Loucy (cell line): ENCODE results near the gene HTR1E.

Source experiments
- H2AFZ ChIP-seq: fragments of 200-600 bp; sonication (generic); 2 replicates; pipeline ENCODE4 v1.6.0; 2016; ENCODE audit warnings: antibody characterized with exemption, mild to moderate bottlenecking, low read length, moderate library complexity
- H3F3A ChIP-seq: fragments of 200-600 bp; 2 replicates; pipeline ENCODE4 v1.6.0; 2016; ENCODE audit warnings: antibody characterized with exemption, low read depth, mild to moderate bottlenecking
- H3K27me3 ChIP-seq: fragments of 200-600 bp; sonication (generic); 2 replicates; pipeline ENCODE4 v1.6.1; 2014; ENCODE audit warnings: low read length, mild to moderate bottlenecking; ENCODE audit not compliant: insufficient read depth, poor library complexity, severe bottlenecking
- H3K36me3 ChIP-seq: fragments of 200-600 bp; sonication (generic); 2 replicates; pipeline ENCODE4 v1.6.1; 2016; ENCODE audit warnings: low read length; ENCODE audit not compliant: insufficient read depth
- H3K4me1 ChIP-seq: fragments of 200-600 bp; sonication (generic); 2 replicates; pipeline ENCODE4 v1.5.1; 2014; ENCODE audit warnings: low read length, mild to moderate bottlenecking; ENCODE audit not compliant: insufficient read depth, poor library complexity, severe bottlenecking
- H3K4me2 ChIP-seq: fragments of 200-600 bp; sonication (generic); 2 replicates; pipeline ENCODE4 v1.6.0; 2014; ENCODE audit warnings: antibody characterized with exemption, low read length, low read depth, mild to moderate bottlenecking; ENCODE audit not compliant: poor library complexity, severe bottlenecking
- H3K4me3 ChIP-seq: fragments of 200-600 bp; sonication (generic); 2 replicates; pipeline ENCODE4 v1.5.1; 2014; ENCODE audit warnings: low read length, mild to moderate bottlenecking, mixed read lengths; ENCODE audit not compliant: poor library complexity, severe bottlenecking
- H3K79me2 ChIP-seq: fragments of 200-600 bp; sonication (generic); 2 replicates; pipeline ENCODE4 v1.6.1; 2014; ENCODE audit warnings: low read length; ENCODE audit not compliant: insufficient read depth
- H3K9ac ChIP-seq: fragments of 200-600 bp; sonication (generic); 2 replicates; pipeline ENCODE4 v1.6.0; 2014; ENCODE audit warnings: mild to moderate bottlenecking, low read depth, low read length, moderate library complexity; ENCODE audit not compliant: poor library complexity, severe bottlenecking
- H3K9me2 ChIP-seq: fragments of 200-600 bp; sonication (generic); replicated peaks from 2 replicates; pipeline ENCODE4 v1.6.1; 2016; ENCODE audit warnings: low read depth, low read length, mixed read lengths
- H3K9me3 ChIP-seq: fragments of 200-600 bp; sonication (generic); 2 replicates; pipeline ENCODE4 v1.6.1; 2014; ENCODE audit warnings: mild to moderate bottlenecking, antibody characterized with exemption, low read length, low read depth; ENCODE audit not compliant: insufficient read depth
- H4K20me1 ChIP-seq: fragments of 200-600 bp; sonication (generic); 2 replicates; pipeline ENCODE4 v1.6.0; 2014; ENCODE audit warnings: antibody characterized with exemption, low read length, mild to moderate bottlenecking; ENCODE audit not compliant: insufficient read depth, poor library complexity, severe bottlenecking
- CTCF ChIP-seq: fragments of 200-600 bp; sonication (generic); conservative IDR thresholded peaks from 2 replicates; pipeline ENCODE4 v1.5.1; 2014; ENCODE audit warnings: mild to moderate bottlenecking, antibody characterized with exemption, low read length
- EZH2phosphoT487 ChIP-seq: fragments of 200-600 bp; IDR thresholded peaks from 2 replicates; pipeline ENCODE4 v1.6.1; 2018; ENCODE audit warnings: antibody characterized with exemption, mild to moderate bottlenecking, moderate library complexity, borderline replicate concordance

Gene HTR1E

GRCh38 chr6:86961455-86962200 lies 24.3 kb downstream of the HTR1E start:
- Histone ChIP-seq H3K36me3 (no peaks in the 10 kb centered on the region), H3K9me3 (no peaks in the 10 kb centered on the region), H3K27me3 (no peaks in the 10 kb centered on the region), H3K9me2 (no peaks in the 10 kb centered on the region), H4K20me1 (no peaks in the 10 kb centered on the region), H3F3A (no peaks in the 10 kb centered on the region), H3K79me2 (no peaks in the 10 kb centered on the region), H3K4me1 (no peaks in the 10 kb centered on the region), H3K4me2 (no peak overlapping the region), H2AFZ (no peak overlapping the region), H3K9ac (no peak overlapping the region), H3K4me3 (no peak overlapping the region)
- TF ChIP-seq EZH2phosphoT487: no peak
- no peak for TF ChIP-seq CTCF

- Histone ChIP-seq H4K20me1 (no peaks in the 10 kb centered on the region), H3K4me1 (no peaks in the 10 kb centered on the region), H3K4me2 (no peak overlapping the region), H3K4me3 (no peak overlapping the region), H2AFZ (no peak overlapping the region), H3K9me2 (no peaks in the 10 kb centered on the region), H3K9ac (no peak overlapping the region), H3K27me3 (no peaks in the 10 kb centered on the region), H3K36me3 (no peaks in the 10 kb centered on the region), H3F3A (no peaks in the 10 kb centered on the region), H3K9me3 (no peaks in the 10 kb centered on the region), H3K79me2 (no peaks in the 10 kb centered on the region)
- no peak for TF ChIP-seq CTCF
- TF ChIP-seq EZH2phosphoT487: no peak
These were observed 26.0 kb downstream of the HTR1E start for GRCh38 chr6:86963352-86963751.

GRCh38 chr6:86964029-86964579 lies 26.8 kb downstream of the HTR1E start:
- no peak overlapping the region for H3K4me2 ChIP-seq
- TF ChIP-seq CTCF (no peak), EZH2phosphoT487 (no peak)

More at GRCh38 chr6:86964029-86964579, 26.8 kb downstream of the HTR1E start:
- Histone ChIP-seq H3K4me3 (no peak overlapping the region), H3K9ac (no peak overlapping the region), H4K20me1 (no peaks in the 10 kb centered on the region), H3K4me1 (no peaks in the 10 kb centered on the region), H3K9me3 (no peaks in the 10 kb centered on the region), H3F3A (no peaks in the 10 kb centered on the region), H2AFZ (no peak overlapping the region), H3K9me2 (no peaks in the 10 kb centered on the region), H3K79me2 (no peaks in the 10 kb centered on the region), H3K36me3 (no peaks in the 10 kb centered on the region), H3K27me3 (no peaks in the 10 kb centered on the region)
